GM19035 (cell line): Measurements from ENCODE around the gene RFX2.

ENCODE experiments used
- ATAC-seq: cut with Tn5 transposase; IDR thresholded peaks from one replicate; pipeline ENCODE4 v1.9.1; 2021; ENCODE audit not compliant: unreplicated experiment

The RFX2 gene

GRCh38 chr19:6105444-6105843 is 4.9 kb downstream of the RFX2 start:
- no peak for ATAC-seq

- ATAC-seq = no peak
These were observed 6.4 kb downstream of the RFX2 start for GRCh38 chr19:6103894-6104293.

GRCh38 chr19:6103217-6103644 is 7.1 kb downstream of the RFX2 start:
- no peak for ATAC-seq

GRCh38 chr19:6101991-6102390 is 8.3 kb downstream of the RFX2 start:
- ATAC-seq = no peak

- no peak for ATAC-seq
These were observed 8.9 kb downstream of the RFX2 start for GRCh38 chr19:6101291-6101825.

GRCh38 chr19:6100284-6100915 is 9.9 kb downstream of the RFX2 start:
- no peak for ATAC-seq

- ATAC-seq = no peak
These were observed 10.7 kb downstream of the RFX2 start for GRCh38 chr19:6099599-6099998.

- ATAC-seq = no peak
These were observed 11.3 kb downstream of the RFX2 start for GRCh38 chr19:6099033-6099432.

- ATAC-seq = no peak
These were observed 11.7 kb downstream of the RFX2 start for GRCh38 chr19:6098574-6098973.

- no peak for ATAC-seq
These were observed 12.4 kb downstream of the RFX2 start for GRCh38 chr19:6097911-6098310.

GRCh38 chr19:6095760-6096159 is 14.5 kb downstream of the RFX2 start:
- no peak for ATAC-seq

GRCh38 chr19:6092329-6093286 is 17.7 kb downstream of the RFX2 start:
- no peak for ATAC-seq

- no peak for ATAC-seq
These were observed 18.5 kb downstream of the RFX2 start for GRCh38 chr19:6091771-6092291.

- no peak for ATAC-seq
These were observed 19.7 kb downstream of the RFX2 start for GRCh38 chr19:6090634-6091033.

GRCh38 chr19:6088602-6089049 is 21.7 kb downstream of the RFX2 start:
- no peak for ATAC-seq

GRCh38 chr19:6087074-6087571 is 23.2 kb downstream of the RFX2 start:
- ATAC-seq = no peak

- no peak for ATAC-seq
These were observed 24.1 kb downstream of the RFX2 start for GRCh38 chr19:6086068-6086788.

GRCh38 chr19:6084821-6085220 is 25.5 kb downstream of the RFX2 start:
- ATAC-seq = no peak

- ATAC-seq = no peak
These were observed 31.2 kb downstream of the RFX2 start for GRCh38 chr19:6079107-6079506.

- no peak for ATAC-seq
These were observed 32.2 kb downstream of the RFX2 start for GRCh38 chr19:6078068-6078467.
